Endothelial cell of umbilical vein (primary cell): ENCODE measurements around the gene HBM. TPM values are rescaled to one million over a fixed set of nuclear protein-coding genes. Genes with fewer than 3 reads are reported as not detected.

Experiments
- BruUV-seq: library from RNA; stranded (reverse); fragments of 400-500 nt; replicated peaks from 2 replicates; lab custom pipeline; 2021; lab: Mats Ljungman, UMichigan
- CTCF ChIA-PET: fragments of 300-600, 350-600 bp; sonication (Branson Sonifier 250); formaldehyde crosslinking; loops from one replicate; lab custom pipeline; 2021; ENCODE audit warnings: antibody characterized with exemption, inconsistent platforms; lab: Charles Lee
- POLR2A ChIA-PET: fragments of 300-600, 350-600 bp; sonication (Branson Sonifier 250); formaldehyde crosslinking; loops from one replicate; lab custom pipeline; 2021; ENCODE audit warnings: antibody characterized with exemption, inconsistent platforms; lab: Charles Lee
- DNase-seq: peaks from one replicate; pipeline ENCODE4 v3.0.0-alpha.2; 2011; ENCODE audit warnings: low read depth, low spot score
- FAIRE-seq: peaks from 2 replicates; lab custom pipeline; 2011; peaks lifted over from hg19 to GRCh38; lab: Jason Lieb, UNC
- H2AFZ ChIP-seq: 2 replicates; pipeline ENCODE4 v1.6.0; 2012; ENCODE audit warnings: low read depth, low read length, control low read depth, inconsistent platforms
- H3K27ac ChIP-seq: 2 replicates; pipeline ENCODE4 v1.5.1; 2011; ENCODE audit warnings: low read depth, mild to moderate bottlenecking, control low read depth, low read length, moderate library complexity; ENCODE audit not compliant: insufficient read depth
- H3K27me3 ChIP-seq, 2 experiments: 2 replicates each; pipeline versions ENCODE4 v1.6.0 to v1.6.1; 2011; ENCODE audit warnings: low read length in 2 of 2, mixed read lengths in 1 of 2; ENCODE audit not compliant: control insufficient read depth in 2 of 2, insufficient read depth in 2 of 2
- H3K36me3 ChIP-seq, 2 experiments: 2 replicates in 1 of 2; 3 replicates in 1 of 2; pipeline ENCODE4 v1.5.1; 2011; ENCODE audit warnings: low read length in 2 of 2, mild to moderate bottlenecking in 1 of 2, moderate library complexity in 1 of 2; ENCODE audit not compliant: control insufficient read depth in 2 of 2, insufficient read depth in 2 of 2; ENCODE audit errors: extremely low read depth in 1 of 2
- H3K4me1 ChIP-seq: 3 replicates; pipeline ENCODE4 v1.5.1; 2011; ENCODE audit warnings: mild to moderate bottlenecking, low read length; ENCODE audit not compliant: control insufficient read depth, insufficient read depth; ENCODE audit errors: extremely low read depth
- H3K4me2 ChIP-seq: 2 replicates; pipeline ENCODE4 v1.6.1; 2011; ENCODE audit warnings: low read length, control low read depth, mixed read lengths; ENCODE audit not compliant: insufficient read depth
- H3K4me3 ChIP-seq, 3 experiments: fragments of 200-600 bp in 1 of 3; sonication (generic), shearing (Covaris generic) in 1 of 3; replicated peaks in 1 of 3; 2 replicates each; pipeline ENCODE4 v1.5.1; 2011 to 2016; ENCODE audit warnings: control low read depth in 3 of 3, low read length in 3 of 3, mild to moderate bottlenecking in 2 of 3, inconsistent platforms in 1 of 3, low read depth in 1 of 3, moderate library complexity in 1 of 3; ENCODE audit not compliant: insufficient read depth in 1 of 3
- H3K79me2 ChIP-seq: 2 replicates; pipeline ENCODE4 v1.6.0; 2012; ENCODE audit warnings: low read length, inconsistent platforms; ENCODE audit not compliant: control insufficient read depth, insufficient read depth
- H3K9ac ChIP-seq: replicated peaks from 2 replicates; pipeline ENCODE3; 2011; ENCODE audit warnings: low read length, control low read depth; ENCODE audit not compliant: insufficient read depth; ENCODE audit errors: extremely low read depth
- H3K9me1 ChIP-seq: replicated peaks from 3 replicates; pipeline ENCODE4 v1.6.0; 2011; ENCODE audit warnings: mild to moderate bottlenecking, low read length; ENCODE audit not compliant: control insufficient read depth, insufficient read depth; ENCODE audit errors: extremely low read depth
- H3K9me3 ChIP-seq: replicated peaks from 2 replicates; pipeline ENCODE4 v1.5.1; 2012; ENCODE audit warnings: low read length, inconsistent platforms; ENCODE audit not compliant: control insufficient read depth, insufficient read depth
- H4K20me1 ChIP-seq: replicated peaks from 2 replicates; pipeline ENCODE3; 2011; ENCODE audit warnings: mild to moderate bottlenecking, low read length; ENCODE audit not compliant: control insufficient read depth, insufficient read depth; ENCODE audit errors: extremely low read depth
- EZH2 ChIP-seq: IDR thresholded peaks from 2 replicates; pipeline ENCODE4 v1.6.1; 2012; ENCODE audit warnings: borderline replicate concordance, low read depth, mild to moderate bottlenecking, moderate library complexity, low read length, inconsistent platforms; ENCODE audit not compliant: severe bottlenecking
- FOS ChIP-seq: IDR thresholded peaks from 2 replicates; pipeline ENCODE4 v1.6.1; 2011; ENCODE audit warnings: mild to moderate bottlenecking, low read length, moderate library complexity, borderline replicate concordance; ENCODE audit not compliant: insufficient read depth
- GATA2 ChIP-seq: IDR thresholded peaks from 2 replicates; pipeline ENCODE4 v1.7.0; 2011; ENCODE audit warnings: low read depth, mild to moderate bottlenecking, moderate library complexity, mixed read lengths, low read length; ENCODE audit not compliant: insufficient read length, insufficient read depth
- JUN ChIP-seq: IDR thresholded peaks from 2 replicates; pipeline ENCODE4 v1.6.1; 2011; ENCODE audit warnings: borderline replicate concordance, low read depth; ENCODE audit not compliant: insufficient read length, insufficient read depth
- MYC ChIP-seq: IDR thresholded peaks from one replicate; pipeline ENCODE4 v1.6.1; 2011; ENCODE audit warnings: mild to moderate bottlenecking, low read depth, low read length
- POLR2A ChIP-seq: IDR thresholded peaks from 2 replicates; pipeline ENCODE4 v1.6.1; 2012; ENCODE audit warnings: low read depth, mild to moderate bottlenecking, control low read depth, low read length
- POLR2AphosphoS5 ChIP-seq: IDR thresholded peaks from 2 replicates; pipeline ENCODE4 v1.6.1; 2012; ENCODE audit warnings: low read depth, mild to moderate bottlenecking, control low read depth, low read length, moderate library complexity; ENCODE audit not compliant: insufficient read depth
- dilution Hi-C: fragments of 300-500 bp; cut with MboI; formaldehyde crosslinking; loops from one replicate; pipeline ENCODE4 v1.15.0; 2019; ENCODE audit warnings: low sequenced_read_pairs; ENCODE audit not compliant: extremely low pct_ligation_motif_present
- intact Hi-C: fragments of 100-400 bp; cut with micrococcal nuclease; formaldehyde crosslinking; loops from one replicate; pipeline ENCODE4 v1.10.0; 2022
- polyA plus RNA-seq, 4 experiments: library from polyadenylated mRNA; depleted of rRNA in 3 of 4; stranded (reverse) in 3 of 4; unstranded in 1 of 4; fragments of >200 nt; gene quantifications; 2 replicates each; pipeline versions ENCODE4 v1.2.1 to v1.2.3, GENCODE V29; 2011 to 2012; ENCODE audit warnings: missing spikeins in 1 of 4
- total RNA-seq: library from RNA; stranded (reverse); gene quantifications from 2 replicates; pipeline ENCODE4 v1.2.3, GENCODE V29; 2021
- TF ChIP-seq, protein P1 (sequence below), 2 donors: IDR thresholded peaks; 1 replicate in 1 of 2; 2 replicates in 1 of 2; pipeline ENCODE4 v1.5.1; 2011; ENCODE audit warnings: low read length in 2 of 2, mild to moderate bottlenecking in 2 of 2, moderate library complexity in 2 of 2, control low read depth in 1 of 2, inconsistent platforms in 1 of 2, low read depth in 1 of 2; ENCODE audit not compliant: insufficient read depth in 1 of 2; ENCODE audit errors: extremely low read depth in 1 of 2
- TF ChIP-seq, protein P2 (sequence below): IDR thresholded peaks from 2 replicates; pipeline ENCODE4 v1.6.1; 2011; ENCODE audit not compliant: insufficient read depth, insufficient read length

Gene HBM
- total and polyA plus RNA-seq, 2 donors (not counting 3 experiments of a cell fraction or from before 2014, with no cell fraction given), result not detected

DNA sequence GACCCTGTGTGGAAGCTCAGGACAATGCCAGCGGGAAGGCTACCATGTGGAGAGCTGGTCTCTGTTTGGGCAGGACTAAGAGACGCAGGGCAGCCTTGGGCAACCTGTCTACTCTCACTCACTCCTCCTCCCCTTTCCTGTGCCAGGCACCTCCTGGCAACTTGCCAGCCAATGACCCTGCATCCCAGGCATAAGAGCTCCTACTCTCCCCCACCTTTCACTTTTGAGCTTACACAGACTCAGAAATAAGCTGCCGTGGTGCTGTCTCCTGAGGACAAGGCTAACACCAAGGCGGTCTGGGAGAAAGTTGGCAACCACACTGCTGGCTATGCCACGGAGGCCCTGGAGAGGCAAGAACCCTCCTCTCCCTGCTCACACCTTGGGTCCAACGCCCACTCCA is 2.6 kb downstream of the HBM start:
- Histone ChIP-seq H3K27me3 (peaks cover 46% of the 10 kb centered on the region in 2 experiments), H3K36me3 (no peaks in the 10 kb centered on the region), H3K9ac (no peak overlapping the region), H3K9me1 (no peaks in the 10 kb centered on the region), H3K27ac (no peak overlapping the region), H3K79me2 (no peaks in the 10 kb centered on the region), H4K20me1 (no peaks in the 10 kb centered on the region), H3K4me3 (no peak overlapping the region), H3K4me2 (no peak overlapping the region), H3K4me1 (no peaks in the 10 kb centered on the region), H2AFZ (no peak overlapping the region), H3K9me3 (no peaks in the 10 kb centered on the region)
- TF ChIP-seq, protein P1, sequence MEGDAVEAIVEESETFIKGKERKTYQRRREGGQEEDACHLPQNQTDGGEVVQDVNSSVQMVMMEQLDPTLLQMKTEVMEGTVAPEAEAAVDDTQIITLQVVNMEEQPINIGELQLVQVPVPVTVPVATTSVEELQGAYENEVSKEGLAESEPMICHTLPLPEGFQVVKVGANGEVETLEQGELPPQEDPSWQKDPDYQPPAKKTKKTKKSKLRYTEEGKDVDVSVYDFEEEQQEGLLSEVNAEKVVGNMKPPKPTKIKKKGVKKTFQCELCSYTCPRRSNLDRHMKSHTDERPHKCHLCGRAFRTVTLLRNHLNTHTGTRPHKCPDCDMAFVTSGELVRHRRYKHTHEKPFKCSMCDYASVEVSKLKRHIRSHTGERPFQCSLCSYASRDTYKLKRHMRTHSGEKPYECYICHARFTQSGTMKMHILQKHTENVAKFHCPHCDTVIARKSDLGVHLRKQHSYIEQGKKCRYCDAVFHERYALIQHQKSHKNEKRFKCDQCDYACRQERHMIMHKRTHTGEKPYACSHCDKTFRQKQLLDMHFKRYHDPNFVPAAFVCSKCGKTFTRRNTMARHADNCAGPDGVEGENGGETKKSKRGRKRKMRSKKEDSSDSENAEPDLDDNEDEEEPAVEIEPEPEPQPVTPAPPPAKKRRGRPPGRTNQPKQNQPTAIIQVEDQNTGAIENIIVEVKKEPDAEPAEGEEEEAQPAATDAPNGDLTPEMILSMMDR (IDR thresholded peaks at IDR 0.05; ENCODE audit: extremely low read depth in 1 of 2, insufficient read depth in 1 of 2, low read depth in 1 of 2, low read length in 2 of 2), result no peak
- no peak for TF ChIP-seq POLR2A
- no peak for TF ChIP-seq JUN
- no peak for TF ChIP-seq FOS
- no peak for TF ChIP-seq POLR2AphosphoS5
- no peak for TF ChIP-seq EZH2
- TF ChIP-seq, protein P2, sequence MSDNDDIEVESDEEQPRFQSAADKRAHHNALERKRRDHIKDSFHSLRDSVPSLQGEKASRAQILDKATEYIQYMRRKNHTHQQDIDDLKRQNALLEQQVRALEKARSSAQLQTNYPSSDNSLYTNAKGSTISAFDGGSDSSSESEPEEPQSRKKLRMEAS, result no peak
- TF ChIP-seq GATA2, result no peak
- TF ChIP-seq MYC, result no peak
- intact Hi-C loops (no loop called here), dilution Hi-C loops (no loop called here)
- no peak for FAIRE-seq
- ChIA-PET POLR2A (no interaction called here), CTCF (interaction anchor here (0.9 to 1.9 kb wide), 3 partner anchors 25 to 72 kb away, joined by 4 to 7 read pairs (median 4); no protein-coding TSS in a partner anchor)
- BruUV-seq, result no TSS peak
- no peak for DNase-seq
